SHP77 (cell line): Measurements from ENCODE around the gene ANKRD39.
"Not testable (repeated sequence)": the region's sequence is repeated elsewhere in the genome, so short reads cannot be mapped to it uniquely, and the experiment has no call there.

Source experiments
- DNase-seq, 2 experiments: peaks; one replicate each; lab custom pipeline; 2025; lab: John Stamatoyannopoulos, UW

Gene ANKRD39

DNA sequence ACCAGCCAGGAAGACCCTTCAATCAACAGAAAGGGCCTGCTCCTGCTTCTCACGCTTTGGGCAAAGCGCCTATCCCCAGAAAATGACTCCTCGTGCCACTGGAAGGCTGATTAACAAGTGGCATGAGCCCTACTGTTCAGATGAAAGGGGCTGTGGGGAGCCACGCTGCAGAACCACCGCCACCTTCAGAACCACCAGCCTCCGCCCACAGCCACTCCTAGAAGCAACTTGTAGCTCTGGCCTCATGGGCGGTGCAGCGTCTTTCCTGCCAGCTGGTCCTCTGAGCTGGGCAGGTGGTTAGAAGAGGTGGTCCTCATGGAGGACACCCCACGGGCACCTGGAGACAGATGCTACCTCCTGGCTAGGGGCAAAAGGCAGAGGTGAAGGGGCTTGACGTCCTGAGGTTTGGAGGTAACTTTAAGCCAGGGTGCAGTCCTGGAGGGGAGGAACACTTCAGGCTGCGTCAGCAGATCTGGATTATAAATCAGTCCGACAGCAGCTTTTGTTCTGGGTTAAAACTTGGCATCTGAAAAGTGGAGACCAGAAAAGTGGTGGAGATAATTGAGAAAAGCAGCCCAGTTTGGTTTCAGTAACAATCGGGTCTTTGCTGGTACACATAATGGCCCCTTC lies 12.9 kb upstream of the ANKRD39 start:
- peak in 1 of 2 experiments; percentile 50 for DNase-seq

GRCh38 chr2:96869822-96870625 lies 12.2 kb upstream of the ANKRD39 start, which contains the start of gene SEMA4C:
TSS of gene SEMA4C (minus strand) at chr2:96870080. CDS start at chr2:96867886, 2,194 bp downstream.
- peak in 1 of 2 experiments; percentile 39 for DNase-seq

GRCh38 chr2:96869281-96869821 lies 11.5 kb upstream of the ANKRD39 start:
- no peak for DNase-seq

DNA sequence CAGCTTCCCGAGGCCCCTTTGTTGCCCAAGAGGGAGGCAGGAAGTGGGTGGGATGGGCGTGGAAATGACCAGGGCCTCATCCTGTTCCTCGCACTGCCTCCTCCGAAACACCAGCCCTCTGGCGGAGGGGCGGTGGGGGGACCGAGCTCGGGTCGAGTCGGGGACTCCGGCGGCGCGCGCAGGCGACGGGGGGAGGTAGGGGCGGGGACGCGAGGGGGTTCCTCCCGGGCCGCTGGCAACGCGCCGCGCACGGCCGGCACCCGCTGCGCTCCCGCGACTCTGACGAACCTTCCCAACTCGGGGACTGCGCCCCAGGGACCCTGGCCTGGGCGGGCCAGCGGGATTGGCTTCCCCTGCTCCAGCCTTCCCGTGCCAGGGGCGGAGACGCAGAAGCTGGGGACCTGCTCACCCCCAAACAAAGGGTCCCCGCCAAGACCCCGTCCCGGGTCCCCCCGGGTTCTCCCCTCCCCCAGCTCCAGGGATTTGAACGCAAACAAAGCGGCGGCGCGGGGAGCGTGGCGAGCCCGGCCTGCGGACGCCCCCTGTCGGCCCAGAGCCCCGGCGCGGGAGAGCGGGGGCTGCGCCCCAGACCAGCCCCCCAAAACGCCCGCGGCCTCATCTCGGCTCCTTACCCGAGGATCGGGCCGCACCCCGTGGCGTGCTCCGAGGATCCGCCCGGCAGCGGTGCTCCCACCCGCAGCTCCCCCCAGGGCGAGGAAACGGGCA lies 10.9 kb upstream of the ANKRD39 start:
- DNase-seq = peak; percentile 63 to 82

- no peak for DNase-seq
These were observed 10.1 kb upstream of the ANKRD39 start for GRCh38 chr2:96867756-96868554.

GRCh38 chr2:96866986-96867755 lies 9.4 kb upstream of the ANKRD39 start:
- DNase-seq = no peak

DNA sequence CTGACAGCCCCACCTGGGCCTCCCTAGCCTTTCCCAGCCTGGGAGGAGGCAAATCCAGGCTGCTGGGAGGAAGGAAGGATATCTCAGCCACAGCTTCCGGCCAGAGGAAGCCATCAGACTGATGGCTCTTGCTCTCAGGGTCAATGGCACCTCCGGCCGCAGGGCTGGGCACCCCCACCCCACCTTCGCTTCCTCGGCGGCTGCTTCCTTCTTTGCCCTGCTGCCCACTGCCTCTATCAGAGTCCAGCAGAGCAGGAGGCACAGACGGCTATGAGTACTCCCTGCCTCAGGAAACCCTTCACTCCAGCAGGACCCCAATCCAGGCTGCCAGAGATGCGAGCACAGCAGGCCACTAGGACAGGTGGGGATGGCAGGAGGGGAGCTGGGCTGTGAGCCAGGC lies 8.8 kb upstream of the ANKRD39 start:
- no peak for DNase-seq

DNA sequence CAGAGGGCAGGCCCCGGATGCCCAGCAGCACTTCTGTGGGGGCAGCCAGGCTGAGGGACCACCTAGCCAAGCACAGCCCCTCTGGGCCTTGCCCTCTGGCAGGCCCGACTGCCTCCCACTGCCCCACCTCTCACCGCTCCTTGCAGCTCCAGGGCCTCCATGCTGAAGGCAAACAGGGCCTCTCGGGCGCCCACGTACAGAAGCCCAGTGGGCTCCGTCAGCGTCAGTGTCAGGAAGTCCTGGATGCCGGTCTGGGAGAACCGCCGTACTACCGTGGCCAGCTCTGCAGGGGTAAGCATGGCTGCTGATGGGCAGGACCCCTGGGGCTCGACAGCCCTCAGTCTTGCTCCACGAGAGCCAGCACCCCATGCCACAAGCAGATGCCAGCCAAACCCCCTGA lies 8.3 kb upstream of the ANKRD39 start:
- no peak for DNase-seq

- no peak for DNase-seq
These were observed 7.8 kb upstream of the ANKRD39 start for GRCh38 chr2:96865654-96866053.

DNA sequence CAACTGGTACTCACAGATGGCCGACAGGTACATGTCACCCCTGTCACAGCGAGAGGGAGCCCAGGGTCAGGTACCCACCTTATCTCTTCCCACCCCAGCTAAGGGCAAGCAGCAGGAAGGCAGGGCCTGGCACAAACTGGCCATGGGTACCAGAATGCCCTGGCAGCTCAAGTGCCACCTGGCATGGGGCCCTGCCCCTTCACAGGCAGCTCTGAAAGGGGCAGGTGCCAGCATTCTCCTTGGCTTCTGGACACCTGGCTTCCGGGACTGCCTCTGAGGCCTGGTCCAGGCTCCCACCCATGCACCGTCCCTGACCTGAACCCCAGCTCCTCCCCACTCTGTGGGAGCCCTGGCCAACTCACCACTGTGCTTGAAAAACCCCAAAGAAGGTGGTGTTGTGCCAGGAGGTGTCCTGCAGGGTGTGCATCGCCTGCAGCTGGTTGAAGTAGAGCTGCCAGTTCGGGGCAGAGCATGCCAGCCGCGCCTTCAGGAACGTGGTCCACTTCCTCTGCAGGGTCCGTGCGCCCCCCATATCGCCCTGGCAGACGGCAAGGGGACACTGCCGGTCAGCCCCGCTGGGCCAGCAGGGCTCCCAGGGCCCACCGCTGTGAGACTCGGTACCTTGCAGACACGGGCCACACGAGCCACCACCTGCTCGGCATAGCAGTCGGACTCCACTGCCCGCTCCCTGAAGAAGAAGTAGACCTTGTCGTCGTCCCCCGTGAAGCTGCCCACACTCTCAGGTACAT lies 6.7 kb upstream of the ANKRD39 start:
- no peak for DNase-seq

DNA sequence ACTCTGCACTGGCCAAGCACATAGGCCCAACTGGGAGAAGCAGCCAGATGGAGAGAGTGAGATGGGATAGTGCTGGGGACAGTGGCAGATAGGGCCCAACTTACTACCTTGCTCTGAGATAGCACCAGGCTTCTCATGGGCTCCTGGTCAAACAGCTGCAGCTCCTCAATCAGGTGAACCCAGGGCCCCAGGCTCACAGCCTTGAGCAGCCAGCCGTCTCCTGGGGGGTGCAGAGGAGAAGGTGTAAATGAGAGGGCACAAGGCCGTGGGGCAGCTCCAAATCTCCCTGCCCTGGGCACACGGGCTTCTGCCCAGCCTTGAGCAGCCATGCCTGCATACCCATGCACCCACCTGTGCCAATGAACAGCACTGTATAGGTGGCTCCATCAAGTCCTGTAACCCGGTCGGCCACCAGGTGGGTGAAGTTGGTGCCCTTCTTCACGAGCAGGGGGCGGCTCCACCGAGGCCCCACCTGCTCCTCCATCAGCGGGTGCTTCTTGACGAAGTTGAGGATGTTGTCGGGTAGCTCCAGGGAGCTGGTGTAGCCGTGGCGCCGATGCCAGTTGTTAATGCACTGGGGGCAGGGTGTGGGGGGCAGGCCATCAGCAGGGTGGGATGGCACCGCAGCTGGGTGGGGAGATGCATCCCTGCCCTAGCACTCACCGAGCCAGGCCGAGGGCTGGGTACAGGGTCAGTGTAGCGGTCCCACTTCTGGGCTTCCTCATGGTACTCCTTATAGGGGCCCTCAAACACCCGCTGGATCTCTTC lies 5.9 kb upstream of the ANKRD39 start:
- no peak for DNase-seq

DNA sequence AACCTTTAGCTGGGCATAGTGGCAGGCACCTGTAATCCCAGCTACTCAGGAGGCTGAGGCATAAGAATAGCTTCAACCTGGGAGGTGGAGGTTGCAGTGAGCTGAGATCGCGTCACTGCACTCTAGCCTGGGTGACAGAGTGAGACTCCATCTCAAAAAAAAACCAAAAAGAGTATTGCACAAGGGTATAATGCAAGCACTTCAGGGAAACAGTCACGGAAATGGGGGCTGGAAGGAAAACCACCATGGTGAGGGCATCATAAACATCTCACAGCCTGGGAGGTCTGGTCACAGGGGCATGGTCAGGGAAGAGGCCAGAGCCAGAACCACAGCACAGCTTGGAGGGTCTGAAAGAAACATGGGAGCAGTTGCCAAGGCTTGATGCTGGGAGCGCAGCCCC lies 5.2 kb upstream of the ANKRD39 start:
- not testable (repeated sequence) for DNase-seq

DNA sequence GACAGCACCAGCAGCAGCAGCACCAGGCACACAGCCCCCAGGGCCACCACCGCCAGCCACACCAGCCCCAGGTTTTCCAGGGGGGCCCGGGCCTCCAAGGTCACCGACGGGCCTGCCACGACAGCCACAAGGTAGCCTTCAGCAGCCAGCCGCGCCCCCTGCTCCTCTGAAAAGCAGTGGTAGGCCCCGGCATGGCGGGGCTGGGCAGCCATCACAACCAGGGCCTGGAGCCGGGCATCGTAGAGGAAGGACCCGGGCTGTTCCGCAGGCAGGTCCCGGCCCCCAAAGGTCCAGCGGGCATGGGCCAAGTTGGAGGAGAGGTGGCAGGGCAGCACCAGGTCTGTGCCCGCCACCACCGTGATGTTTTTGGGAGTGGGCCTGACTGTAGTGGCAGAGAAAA lies 3.3 kb upstream of the ANKRD39 start:
- DNase-seq = no peak

- no peak for DNase-seq
These were observed 2.5 kb upstream of the ANKRD39 start for GRCh38 chr2:96860065-96861029.

DNA sequence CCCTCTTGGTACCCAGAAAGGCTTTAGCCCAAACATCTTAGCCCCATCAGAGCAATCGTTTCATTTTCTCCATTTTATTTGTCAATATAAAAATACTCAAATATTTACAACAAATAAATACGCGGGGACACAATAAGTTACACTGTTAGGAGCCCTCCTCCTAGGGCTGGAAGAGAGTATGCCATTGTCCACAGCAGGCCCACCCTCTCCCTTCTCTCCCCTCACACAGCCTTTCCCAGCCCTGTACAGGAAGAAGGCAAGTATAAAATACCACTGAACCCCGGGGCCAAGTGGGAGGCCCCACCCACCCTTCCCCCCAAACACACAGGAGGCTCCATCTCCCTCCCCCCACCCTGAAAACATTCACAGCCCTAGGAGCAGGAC lies 1.9 kb upstream of the ANKRD39 start:
- DNase-seq = no peak

DNA sequence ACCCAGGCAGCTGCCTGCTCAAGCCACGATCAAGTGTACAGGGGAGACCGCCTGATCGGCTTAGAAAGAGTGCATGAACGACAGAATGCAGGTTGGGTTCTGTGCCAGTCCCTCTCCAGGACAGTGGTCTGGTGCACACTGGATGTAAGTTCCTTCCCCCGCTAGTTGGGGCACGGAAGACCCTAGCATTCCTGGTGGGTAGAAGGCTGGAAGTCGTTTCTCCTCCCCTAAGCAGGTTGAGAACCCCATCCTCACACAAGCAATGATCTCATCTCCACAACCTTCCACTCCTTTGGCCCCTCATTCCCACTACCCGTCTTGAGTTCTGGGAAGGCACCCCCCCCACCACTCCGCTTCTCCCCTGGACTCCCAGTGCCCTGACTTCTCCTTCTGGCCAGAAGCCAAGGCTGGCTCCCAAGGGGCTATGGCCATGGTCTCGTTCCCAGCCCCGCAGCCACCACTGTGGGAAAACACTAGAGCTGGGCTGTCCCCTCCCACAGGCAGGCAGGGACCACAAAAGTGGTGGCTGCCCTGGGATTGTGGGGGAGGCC lies 1.4 kb upstream of the ANKRD39 start:
- DNase-seq = no peak

GRCh38 chr2:96856776-96857666 lies 795 bp downstream of the ANKRD39 start:
- peak; percentile 46 to 55 for DNase-seq
